ENCODE measurements around the gene RHOBTB1.
"Not testable (repeated sequence)": the region's sequence is repeated elsewhere in the genome, so short reads cannot be mapped to it uniquely, and the experiment has no call there.

Gene RHOBTB1

DNA sequence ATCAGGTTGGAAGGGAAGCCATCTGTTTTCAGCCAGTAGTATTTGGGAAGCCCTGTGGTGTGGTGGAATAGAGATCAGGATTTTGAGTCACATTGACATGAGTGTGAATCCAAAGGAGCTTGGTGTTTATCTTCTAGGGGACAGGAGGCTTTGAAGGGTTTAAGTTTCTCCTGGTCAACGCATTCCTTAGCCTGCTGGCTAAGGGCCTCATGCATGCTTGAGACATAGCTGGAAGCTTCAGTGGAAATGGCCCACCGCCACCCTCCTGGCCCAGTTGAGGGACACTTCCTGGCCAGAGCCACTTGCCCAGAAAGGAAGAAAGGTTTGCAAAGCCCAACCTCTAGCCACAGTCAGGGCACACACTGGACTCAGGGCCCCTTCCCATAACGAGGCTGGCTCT lies 94.8 kb downstream of the RHOBTB1 start:
- H3K4me3 ChIP-seq (ENCODE audit: low read depth, low read length), result no peak overlapping the region
- TF ChIP-seq, protein P1, sequence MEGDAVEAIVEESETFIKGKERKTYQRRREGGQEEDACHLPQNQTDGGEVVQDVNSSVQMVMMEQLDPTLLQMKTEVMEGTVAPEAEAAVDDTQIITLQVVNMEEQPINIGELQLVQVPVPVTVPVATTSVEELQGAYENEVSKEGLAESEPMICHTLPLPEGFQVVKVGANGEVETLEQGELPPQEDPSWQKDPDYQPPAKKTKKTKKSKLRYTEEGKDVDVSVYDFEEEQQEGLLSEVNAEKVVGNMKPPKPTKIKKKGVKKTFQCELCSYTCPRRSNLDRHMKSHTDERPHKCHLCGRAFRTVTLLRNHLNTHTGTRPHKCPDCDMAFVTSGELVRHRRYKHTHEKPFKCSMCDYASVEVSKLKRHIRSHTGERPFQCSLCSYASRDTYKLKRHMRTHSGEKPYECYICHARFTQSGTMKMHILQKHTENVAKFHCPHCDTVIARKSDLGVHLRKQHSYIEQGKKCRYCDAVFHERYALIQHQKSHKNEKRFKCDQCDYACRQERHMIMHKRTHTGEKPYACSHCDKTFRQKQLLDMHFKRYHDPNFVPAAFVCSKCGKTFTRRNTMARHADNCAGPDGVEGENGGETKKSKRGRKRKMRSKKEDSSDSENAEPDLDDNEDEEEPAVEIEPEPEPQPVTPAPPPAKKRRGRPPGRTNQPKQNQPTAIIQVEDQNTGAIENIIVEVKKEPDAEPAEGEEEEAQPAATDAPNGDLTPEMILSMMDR (IDR thresholded peaks at IDR 0.05; ENCODE audit: insufficient read depth, low read depth, low read length, missing control alignments), result no peak
- no peak for DNase-seq (ENCODE audit: low read depth)

DNA sequence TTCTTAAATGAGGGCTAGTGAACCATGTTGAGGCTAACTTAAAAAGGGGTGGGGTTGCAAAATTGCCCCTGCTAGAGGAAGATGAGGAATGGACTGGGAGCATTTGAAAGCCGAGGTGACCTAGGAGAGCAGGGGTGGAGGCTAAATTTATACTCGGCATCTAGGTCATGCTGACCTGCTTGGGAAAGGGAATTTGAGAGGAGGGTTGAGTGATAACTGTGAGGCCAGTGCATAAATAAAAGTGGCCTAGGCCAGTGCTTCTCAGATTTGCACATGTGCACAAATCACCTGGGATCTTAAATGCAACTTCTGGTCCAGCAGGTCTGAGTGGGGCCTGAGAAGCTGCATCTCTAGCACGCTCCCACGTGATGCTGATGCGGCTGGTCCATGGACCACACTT lies 95.3 kb downstream of the RHOBTB1 start:
- DNase-seq (ENCODE audit: low read depth), result no peak
- TF ChIP-seq, protein P1 (IDR thresholded peaks at IDR 0.05; ENCODE audit: insufficient read depth, low read depth, low read length, missing control alignments), result no peak
- H3K4me3 ChIP-seq (ENCODE audit: low read depth, low read length), result no peak overlapping the region

DNA sequence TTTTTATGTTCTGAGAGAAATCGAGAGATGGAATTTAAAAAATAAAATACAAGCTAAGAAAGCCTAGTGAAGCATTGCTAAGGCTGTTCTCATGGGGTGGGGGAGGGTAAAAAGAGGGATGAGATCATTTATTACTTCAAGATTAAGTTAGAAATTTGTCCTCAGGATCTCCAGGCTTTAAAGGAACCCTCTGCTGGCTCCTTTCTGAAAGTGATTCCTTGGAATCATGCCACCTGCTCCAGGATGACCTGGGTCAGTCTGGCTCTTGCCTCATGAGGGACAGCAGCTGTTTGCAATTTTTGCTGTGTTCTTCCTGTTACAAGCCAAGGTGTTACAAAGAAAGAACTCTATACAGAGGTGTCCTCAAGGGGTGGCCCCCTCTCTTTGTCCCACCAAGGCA lies 95.9 kb downstream of the RHOBTB1 start:
- no peak overlapping the region for H3K4me3 ChIP-seq (ENCODE audit: low read depth, low read length)
- no peak for DNase-seq (ENCODE audit: low read depth)
- TF ChIP-seq, protein P1 (IDR thresholded peaks at IDR 0.05; ENCODE audit: insufficient read depth, low read depth, low read length, missing control alignments), result no peak

DNA sequence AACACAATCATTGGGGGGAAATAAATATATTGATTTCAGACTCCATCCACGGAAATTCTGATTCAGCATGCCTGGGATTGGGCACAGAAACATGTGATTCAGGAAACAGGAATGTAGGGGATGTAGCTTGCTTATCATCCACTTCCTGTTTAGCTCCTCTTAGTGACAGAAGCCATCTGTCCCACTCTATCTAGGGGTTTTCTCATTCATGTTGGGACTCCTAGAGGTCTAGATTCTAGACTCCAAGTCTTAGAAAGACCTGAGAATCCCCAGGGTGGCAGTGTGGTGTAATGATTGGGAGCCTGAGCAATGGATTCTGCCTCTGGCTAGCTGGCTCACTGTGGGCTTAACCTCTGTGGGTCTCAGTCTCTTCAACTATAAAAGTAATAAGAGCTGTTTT lies 97.8 kb downstream of the RHOBTB1 start:
- DNase-seq (ENCODE audit: low read depth), result no peak
- TF ChIP-seq, protein P1 (IDR thresholded peaks at IDR 0.05; ENCODE audit: insufficient read depth, low read depth, low read length, missing control alignments), result no peak
- H3K4me3 ChIP-seq (ENCODE audit: low read depth, low read length), result no peak overlapping the region

DNA sequence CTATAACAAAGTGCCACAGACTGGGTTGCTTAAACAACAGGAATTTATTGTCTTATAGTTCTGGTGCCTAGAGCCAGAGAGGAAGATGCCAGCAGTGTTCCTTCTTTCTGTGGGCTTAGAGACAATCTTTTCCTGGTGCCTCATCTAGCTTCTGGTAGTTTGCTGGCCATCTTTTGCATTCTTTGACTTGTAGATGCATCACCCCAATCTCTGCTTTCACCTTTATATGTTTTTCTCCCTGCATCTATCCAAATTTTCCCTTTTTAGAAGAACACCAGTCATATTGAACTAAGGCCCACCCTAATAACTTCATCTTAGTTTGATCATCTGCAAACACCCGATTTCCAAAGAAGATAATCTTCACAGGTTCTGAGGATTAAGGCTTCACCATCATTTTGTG lies 98.9 kb downstream of the RHOBTB1 start:
- no peak overlapping the region for H3K4me3 ChIP-seq (ENCODE audit: low read depth, low read length)
- DNase-seq (ENCODE audit: low read depth), result no peak
- TF ChIP-seq, protein P1 (IDR thresholded peaks at IDR 0.05; ENCODE audit: insufficient read depth, low read depth, low read length, missing control alignments), result no peak

DNA sequence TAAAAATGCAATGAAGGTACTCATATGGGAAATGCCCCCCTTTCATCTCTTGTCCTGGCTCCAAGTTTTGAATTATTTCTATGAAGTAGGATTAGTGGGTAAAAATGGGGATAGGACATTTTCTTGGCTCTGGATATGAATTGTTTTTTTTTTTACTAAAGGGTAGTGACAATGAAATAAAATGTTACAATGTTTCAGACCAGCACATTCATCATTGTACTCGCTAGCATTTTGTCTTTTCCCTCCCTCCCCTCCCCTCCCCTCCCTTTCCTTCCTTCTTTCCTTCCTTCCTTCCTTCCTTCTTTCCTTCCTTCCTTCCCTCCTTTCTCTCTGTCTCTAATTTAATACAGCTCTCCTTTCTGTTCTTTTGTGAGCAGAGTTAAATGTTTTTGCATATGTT lies 101.3 kb downstream of the RHOBTB1 start:
- no peak for DNase-seq (ENCODE audit: low read depth)
- no peak overlapping the region for H3K4me3 ChIP-seq (ENCODE audit: low read depth, low read length)
- TF ChIP-seq, protein P1 (IDR thresholded peaks at IDR 0.05; ENCODE audit: insufficient read depth, low read depth, low read length, missing control alignments), result no peak

DNA sequence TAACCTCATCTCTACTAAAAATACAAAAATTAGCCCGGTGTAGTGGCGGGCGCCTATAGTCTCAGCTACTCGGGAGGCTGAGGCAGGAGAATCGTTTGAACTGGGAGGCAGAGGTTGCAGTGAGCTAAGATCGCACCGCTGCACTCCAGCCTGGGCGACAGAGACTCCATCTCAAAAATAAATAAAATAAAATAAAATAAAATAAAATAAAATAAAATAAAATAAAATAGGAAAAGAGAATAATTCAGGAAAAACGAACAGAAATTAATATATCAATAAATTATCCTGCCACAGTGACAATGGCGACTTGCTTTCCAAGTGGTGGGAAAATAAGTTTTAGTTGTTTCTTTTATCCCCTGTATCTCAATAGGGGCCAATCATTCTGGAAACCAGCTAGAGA lies 102.8 kb downstream of the RHOBTB1 start:
- H3K4me3 ChIP-seq (ENCODE audit: low read depth, low read length); DNase-seq (ENCODE audit: low read depth): not testable (repeated sequence)
